Measurements from ENCODE around the gene CDC34.

CDC34 gene

GRCh38 chr19:591099-591958 is 59.8 kb downstream of the CDC34 start:
- TF ChIP-seq ZFX (IDR thresholded peaks at IDR 0.05) = no peak
- TF ChIP-seq CTCF (conservative IDR thresholded peaks at IDR 0.05) = no peak
- H3K27ac ChIP-seq = no peak overlapping the region
